NCI-H2171 (cell line): ENCODE results near the gene PIK3CD.
"Not testable (repeated sequence)": the region's sequence is repeated elsewhere in the genome, so short reads cannot be mapped to it uniquely, and the experiment has no call there.

Experiments
- DNase-seq: peaks from one replicate; lab custom pipeline; 2025; lab: John Stamatoyannopoulos, UW

Gene PIK3CD

DNA sequence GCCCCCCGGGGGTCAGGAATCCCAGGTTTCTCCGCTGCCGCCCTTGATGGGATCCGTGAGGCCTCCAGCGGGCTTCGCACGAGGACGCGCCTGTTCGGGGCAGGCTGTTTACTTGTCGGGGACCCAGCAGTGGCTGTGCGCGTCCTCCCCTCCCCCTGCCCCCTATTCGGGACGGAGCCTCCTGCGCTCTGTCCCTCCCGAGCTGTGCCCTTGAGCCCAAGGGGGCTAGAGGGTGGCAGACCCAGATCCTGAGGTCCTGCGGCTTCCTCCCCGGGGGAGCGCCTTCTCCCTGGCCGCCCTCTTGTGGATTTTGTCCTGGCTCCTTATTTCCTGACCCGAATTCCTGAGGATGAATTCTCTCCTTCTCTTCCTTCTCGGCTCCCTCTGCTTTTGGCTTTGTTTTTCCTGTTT is 38.4 kb downstream of the PIK3CD start:
- DNase-seq: no peak

DNA sequence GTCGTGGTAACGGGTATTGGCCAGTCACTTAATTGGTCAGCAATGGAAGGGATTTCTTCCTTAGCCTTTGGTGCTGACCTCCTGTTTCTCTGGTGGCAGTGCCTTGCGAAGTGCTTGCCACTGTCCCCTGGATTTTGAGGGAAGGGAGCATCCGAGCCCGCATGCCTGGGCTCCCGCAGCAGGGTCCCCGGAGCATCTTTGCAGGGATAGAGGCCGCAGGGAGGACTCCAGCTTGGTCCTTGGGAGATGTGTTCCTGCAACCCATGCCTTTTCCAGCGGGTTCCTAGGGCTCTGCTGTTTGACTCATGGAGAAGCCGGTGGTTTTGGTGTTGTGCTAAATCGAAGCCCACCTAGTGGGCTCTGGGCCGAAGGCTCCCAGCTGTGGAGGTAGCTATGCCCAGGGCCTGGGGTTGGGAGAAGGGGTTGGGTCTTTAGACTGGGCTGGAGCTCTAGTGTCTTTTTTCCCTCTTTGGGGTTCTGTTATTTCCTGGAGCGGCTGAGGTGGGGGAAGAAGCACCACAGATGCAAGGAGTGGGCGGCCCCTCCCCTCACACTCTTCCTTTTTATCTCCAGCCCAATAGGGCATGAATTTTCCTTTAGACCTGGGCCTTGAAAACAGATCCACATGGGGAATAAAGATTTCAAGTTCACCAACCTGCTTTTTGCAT is 39.0 kb downstream of the PIK3CD start:
- DNase-seq: no peak

DNA sequence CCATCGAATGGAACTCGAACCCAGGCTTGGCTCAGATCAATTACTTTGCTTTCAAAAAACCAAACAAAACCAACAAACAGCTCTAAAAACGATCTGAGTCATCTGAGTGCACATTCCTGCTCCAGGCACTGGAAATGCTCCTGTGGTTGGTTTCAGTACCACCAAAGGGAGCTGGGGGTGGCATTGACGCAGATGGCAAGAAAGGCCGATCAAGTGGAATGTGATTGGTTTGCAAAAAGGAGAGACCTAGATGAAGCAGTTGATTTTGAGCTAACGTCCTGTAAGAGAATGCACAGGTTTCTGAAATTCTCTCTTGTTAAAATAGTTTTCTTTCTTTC is 39.5 kb downstream of the PIK3CD start:
- no peak for DNase-seq

DNA sequence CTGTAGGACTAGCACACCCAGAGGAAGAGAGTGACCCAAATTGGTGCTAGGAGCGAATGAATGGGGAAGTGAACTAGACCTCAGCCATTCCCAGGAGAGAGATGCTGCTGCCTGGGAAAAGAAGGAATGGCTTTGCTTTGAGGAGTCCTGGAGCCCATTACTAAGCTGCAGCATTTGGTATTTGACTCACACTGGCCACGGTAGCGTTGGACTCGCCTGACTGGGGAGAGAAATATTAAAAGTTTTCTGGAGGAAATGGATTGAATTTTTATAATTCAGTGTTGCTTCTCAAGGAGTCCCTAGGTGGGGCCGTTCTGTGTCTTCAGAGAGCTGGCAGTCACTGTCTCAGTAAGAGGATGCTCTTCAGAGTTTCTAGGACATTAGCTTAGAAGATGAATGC is 40.2 kb downstream of the PIK3CD start:
- DNase-seq: no peak

DNA sequence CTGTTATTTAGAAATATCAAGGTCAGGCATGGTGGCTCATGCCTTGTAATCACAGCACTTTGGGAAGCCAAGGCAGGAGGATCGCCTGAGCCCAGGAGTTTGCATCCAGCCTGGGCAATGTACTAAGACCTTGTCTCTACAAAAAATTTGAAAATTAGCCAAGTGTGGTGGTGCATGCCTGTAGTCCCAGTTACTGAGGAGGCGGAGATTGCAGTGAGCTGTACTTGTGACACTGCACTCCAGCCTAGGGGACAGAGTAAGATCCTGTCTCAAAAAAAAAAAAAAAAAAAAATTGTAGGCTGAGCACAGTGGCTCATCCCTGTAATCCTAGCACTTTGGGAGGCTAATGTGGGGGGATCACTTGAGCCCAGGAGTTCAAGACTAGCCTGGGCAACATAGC is 45.3 kb downstream of the PIK3CD start:
- no peak for DNase-seq

DNA sequence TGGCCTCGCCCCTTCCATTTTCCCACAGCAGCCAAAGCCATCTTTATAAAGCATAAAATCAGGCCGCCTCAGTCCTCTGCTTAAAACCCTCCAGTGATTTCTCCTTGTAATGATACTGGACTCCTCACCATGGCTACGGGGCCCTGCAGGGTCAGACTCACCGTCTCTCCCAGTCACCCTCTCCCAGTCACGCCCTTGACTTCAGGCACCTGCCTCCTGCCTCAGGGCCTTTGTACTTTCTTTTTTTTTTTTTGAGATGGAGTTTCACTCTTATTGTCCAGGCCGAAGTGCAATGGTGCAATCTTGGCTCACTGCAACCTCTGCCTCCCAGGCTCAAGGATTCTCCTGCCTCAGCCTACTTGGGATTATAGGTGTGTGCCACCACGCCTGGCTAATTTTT is 47.8 kb downstream of the PIK3CD start:
- DNase-seq: no peak

DNA sequence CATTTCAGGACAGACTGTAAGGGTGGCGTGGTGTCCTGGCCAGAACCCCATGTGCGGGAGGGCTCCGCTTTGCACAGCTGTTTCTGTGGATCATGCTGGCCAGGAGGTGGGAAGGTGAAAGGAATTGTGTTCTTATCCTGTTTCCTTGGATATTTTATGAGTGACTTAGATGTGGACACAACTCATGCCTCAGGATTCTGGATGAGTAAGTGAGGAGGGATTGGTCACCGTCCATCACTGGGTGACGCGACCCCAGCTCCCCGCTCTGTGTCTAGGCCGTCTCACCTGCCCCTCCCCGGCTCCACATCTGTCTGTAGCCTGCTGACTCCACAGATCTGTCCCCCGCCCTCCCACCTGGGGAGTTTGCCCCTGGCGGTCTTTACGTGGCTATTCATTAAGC is 48.8 kb downstream of the PIK3CD start:
- no peak for DNase-seq

DNA sequence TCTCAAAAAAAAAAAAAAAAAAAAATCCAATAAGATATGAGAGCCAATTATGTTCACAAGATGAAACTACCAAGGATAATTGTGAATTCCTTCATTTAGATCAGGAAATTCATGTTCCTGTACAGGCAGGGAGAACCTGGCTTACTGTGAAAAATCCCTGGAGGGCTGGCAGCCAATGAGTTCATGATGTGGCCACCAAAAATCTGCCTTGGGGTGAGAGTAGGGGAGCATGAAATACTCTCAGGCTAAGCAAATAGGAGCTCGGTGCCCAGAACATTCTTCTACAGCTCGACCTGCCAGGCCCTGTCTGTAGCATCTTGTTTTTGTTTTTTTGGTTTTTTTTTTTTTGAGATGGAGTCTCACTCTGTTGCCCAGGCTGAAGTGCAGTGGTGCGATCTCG is 50.1 kb downstream of the PIK3CD start:
- no peak for DNase-seq

DNA sequence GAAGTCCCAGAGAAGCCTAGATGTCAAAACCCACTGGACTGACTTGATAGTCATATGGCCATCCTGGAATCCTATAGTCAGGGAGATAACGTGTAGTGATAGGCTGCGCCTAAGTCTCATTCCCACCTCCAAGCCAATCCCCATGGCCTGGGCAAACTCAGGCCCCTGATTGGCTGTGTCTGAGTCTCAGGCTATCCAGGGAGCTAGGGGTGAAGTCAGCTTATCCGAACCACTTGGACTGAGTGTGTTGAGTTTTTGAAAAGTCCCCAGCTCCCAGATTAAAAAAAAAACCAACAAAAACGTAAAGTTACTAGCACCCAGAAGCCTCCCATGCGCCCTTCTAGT is 51.6 kb downstream of the PIK3CD start:
- no peak for DNase-seq

DNA sequence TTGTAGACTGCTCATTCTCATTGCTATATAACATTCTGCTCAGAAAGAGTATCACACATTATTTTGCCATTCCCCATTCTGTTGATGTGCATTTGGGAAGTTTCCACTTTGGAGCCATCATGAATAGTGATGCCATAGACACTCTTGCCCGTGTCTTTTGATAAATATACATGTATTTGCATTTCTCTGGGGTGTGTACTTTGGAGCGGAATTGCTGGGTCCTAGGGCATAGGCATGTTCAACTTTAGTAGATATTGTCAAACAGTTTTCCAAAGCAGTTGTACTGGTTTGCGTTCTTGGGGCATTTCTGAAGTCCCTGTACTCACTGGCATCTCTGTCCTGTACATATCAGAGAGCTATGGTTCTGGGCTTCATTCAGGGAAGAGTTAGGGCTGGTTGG is 52.1 kb downstream of the PIK3CD start:
- no peak for DNase-seq

DNA sequence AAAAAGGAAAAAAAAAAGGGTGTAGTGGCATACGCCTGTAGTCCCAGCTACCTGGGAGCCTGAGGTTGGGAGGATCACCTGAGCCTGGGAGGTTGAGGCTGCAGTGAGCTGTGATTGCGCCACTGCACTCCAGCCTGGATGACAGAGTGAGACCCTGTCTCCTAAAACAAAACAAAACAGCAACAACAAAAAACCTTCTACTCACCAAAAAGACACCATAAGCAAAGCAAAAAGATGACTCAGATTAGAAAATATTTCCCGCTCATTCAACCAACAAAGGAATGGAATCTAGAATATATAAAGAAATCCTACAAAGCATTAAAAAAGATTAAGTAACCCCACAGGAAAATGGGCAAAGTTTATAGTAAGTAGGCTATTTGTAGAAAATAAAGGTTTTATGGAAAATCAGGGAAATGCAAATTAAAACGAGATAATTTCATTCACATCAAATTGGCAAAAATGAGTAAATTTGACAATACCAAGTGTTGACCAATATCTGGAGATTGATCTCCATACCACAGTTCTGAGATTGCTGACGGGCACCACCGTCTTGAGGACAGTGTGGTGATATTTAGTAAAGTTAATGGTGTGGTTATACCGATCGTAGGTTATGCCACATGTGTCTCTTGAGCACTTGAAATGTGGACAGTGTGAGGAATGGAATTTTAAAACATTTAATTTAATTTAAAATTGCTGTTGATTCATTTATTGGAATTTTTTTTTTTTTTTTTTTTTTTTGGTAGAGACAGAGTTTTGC is 54.0 kb downstream of the PIK3CD start:
- no peak for DNase-seq

DNA sequence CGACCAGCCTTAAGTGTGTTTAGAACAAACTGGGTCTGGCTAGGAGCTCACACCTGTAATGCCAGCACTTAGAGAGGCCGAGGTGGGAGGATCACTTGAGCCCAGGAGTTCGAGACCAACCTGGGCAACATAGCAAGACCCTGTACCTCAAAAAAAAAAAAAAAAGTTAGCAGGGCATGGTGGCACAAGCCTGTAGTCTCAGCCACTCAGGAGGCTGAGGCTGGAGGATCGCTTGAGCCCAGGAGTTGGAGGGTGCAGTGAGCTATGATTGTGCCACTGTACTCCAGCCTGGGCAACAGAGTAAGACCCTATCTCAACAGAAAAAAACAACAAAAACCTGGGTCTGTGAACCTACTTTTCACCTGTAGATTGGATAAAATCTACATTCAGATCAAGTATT is 54.6 kb downstream of the PIK3CD start:
- no peak for DNase-seq

DNA sequence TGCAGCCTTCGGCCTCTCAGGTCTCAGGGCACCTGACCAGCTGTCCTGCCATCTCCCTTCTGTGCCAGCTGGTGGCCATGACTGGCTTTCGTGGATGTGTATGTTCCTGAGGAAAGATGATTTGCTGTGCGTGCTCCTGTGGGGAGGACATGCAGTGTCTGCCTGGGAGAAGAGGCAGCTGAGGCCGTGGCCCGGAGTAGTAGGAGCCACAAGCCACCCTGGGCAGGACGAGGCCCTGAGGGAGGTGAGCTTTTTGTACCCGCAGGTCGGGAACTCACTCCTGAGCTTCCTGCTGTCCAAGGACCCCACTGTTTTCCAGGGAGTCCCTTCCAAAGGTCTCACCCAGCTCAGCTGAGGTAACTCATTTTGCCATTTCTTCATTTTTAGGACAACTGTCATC is 58.5 kb downstream of the PIK3CD start:
- no peak for DNase-seq

DNA sequence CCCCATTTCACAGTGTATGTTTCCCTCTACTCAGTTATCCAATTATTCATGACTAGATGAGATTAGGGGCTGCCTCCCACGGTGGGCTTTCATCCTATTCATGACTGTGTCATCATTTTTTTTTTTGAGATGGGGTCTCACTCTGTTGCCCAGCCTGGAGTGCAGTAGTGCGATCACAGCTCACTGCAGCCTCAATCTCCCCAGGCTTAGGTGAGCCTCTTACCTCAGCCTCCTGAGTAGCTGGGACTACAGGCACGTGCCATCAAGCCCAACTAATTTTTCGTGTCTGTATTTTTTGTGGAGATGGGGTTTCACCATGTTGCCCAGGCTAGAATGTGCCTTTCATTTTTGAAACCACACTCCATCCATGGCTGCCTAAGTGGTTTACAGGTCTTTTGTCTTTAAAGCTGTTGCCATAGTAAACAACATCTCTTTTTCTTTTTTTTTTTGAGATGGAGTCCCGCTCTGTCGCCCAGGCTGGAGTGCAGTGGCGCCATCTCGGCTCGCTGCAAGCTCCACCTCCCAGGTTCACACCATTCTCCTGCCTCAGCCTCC is 60.0 kb downstream of the PIK3CD start:
- DNase-seq: no peak

DNA sequence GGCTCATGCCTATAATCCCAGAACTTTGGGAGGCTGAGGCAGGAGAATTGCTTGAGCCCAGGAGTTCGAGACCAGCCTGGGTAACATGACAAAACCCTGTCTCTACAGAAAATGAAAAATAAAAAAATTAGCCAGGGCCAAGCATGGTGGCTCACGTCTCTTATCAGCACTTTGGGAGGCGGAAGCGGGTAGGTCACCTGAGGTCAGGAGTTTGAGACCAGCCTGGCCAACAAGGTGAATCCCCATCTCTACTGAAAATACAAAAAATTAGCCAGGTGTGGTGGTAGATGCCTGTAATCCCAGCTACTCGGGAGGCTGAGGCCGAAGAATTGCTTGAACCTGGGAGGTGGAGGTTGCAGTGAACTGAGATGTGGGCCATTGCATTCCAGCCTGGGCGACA is 61.2 kb downstream of the PIK3CD start:
- not testable (repeated sequence) for DNase-seq

DNA sequence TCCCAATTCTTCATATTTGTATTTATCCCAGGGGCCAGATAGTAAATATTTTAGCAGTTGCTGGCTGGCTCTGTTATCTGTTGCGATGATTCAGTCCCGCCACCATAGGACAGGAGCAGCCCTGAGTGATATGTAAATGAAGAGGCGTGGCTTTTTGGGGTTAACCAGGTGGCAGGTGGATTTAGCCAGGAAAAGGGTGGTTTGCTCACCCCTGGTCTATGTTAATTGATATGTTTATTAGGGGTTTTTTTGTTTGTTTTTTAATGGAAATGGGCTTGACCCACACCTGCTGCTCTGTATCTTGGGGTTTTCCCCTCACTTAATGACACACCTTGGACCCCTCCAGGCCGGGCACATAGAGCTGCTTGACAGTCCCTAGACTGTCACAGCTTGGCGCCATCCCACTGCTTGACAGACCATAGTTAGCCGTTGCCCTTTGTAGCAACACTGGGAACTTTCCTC is 62.8 kb downstream of the PIK3CD start:
- DNase-seq: no peak

DNA sequence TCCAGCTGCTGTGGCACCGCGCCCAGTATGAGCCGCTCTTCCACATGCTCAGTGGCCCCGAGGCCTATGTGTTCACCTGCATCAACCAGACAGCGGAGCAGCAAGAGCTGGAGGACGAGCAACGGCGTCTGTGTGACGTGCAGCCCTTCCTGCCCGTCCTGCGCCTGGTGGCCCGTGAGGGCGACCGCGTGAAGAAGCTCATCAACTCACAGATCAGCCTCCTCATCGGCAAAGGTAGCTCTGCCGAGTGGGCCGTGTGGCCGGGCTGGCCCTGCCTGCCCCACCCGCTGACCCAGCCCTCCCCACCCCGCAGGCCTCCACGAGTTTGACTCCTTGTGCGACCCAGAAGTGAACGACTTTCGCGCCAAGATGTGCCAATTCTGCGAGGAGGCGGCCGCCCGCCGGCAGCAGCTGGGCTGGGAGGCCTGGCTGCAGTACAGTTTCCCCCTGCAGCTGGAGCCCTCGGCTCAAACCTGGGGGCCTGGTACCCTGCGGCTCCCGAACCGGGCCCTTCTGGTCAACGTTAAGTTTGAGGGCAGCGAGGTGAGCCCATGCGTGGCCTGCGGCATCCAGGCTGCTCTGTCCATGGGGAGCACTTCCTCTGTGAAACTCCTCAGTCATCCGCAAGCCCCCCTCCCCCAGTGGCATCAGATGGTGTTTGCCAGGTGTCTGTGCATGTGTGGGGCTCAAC is 64.2 kb downstream of the PIK3CD start:
- no peak for DNase-seq

DNA sequence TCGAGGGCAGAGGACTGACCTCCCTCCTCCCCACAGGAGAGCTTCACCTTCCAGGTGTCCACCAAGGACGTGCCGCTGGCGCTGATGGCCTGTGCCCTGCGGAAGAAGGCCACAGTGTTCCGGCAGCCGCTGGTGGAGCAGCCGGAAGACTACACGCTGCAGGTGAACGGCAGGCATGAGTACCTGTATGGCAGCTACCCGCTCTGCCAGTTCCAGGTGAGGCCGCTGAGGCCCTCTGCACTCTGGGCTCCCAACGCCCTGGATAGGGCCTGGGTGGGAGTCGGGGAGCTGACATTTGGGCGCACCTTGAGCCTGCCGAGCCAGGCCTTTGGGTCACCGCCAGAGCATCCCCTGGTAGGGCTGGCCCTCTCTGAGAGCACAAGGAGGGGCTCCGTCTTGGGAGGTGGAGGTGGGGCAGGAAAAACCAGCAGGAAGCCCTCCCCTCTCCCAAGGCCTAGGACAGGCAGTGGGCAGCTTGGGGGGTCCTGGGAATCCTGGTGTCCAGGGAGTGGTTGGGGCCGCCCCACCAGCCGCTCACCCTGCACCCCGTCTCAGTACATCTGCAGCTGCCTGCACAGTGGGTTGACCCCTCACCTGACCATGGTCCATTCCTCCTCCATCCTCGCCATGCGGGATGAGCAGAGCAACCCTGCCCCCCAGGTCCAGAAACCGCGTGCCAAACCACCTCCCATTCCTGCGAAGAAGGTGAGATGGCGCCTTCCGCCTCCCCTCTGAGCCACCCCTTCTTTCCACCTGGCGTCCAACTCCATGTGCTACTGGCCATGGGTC is 65.1 kb downstream of the PIK3CD start:
- no peak for DNase-seq

DNA sequence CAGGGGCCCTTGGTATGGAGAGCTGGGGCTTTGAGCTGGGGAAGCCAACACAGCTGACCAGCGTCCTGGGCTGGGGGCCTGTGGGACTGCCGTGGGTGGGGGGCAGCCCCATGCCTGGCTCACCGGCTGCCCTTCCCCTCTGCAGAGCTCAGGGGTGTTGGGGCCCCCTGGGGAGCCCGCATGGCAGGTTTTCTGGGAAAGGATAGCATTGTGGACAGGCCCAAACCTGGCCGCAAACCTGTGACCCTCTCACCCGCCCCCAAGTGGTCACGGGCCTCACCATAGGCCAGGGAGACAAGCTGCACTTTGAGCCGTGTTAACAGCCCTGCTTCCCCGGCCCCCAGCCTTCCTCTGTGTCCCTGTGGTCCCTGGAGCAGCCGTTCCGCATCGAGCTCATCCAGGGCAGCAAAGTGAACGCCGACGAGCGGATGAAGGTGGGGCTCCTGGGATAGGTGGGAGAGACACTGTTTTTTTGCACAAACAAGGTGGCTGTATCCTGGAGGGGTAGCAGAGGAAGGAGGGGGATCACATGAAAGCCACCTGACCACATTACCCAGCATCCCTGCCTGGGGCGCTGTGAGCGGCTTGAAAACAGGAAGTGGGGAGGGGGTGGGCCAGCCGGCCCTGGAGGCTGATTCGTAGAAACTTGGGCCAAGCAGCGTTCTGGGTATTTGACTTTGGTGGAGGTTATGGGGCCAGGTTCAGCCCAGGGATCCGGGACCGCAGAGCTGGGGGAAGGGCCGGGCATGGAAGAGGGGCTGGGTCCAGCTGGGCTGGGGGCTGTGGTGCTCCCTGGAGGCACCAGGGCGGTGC is 65.9 kb downstream of the PIK3CD start:
- DNase-seq: no peak

DNA sequence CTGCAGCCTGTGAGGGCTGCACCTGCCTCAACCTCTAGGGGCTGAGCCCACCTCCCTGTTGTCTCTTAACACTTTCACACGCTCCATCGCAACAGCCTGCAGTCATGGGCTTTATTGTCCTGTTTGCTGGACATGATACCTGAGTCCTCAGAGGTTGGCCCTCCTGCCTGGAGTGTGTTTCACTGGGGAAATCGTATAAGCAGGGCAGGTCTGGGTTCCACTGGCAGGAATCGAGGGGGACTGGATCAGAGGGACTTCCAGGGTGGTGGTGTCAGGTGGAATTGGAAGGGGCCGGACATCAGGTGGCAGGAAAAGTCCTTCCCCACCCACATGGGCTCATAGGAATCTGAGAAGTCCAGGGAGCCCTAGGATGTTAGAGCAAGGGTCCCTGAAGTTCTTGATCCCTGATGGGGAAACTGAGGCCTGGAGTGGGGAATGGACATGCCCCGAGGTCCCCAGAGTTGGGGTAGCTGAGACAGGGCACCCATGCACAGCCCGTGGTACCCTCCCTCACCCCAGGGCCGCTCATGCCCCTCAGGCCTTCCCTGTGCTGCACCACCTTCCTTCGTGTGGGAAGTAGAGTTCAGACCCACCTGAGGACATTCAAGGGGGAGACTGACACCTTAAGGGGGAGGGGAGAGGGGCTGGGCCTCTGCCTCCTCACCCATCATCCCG is 66.6 kb downstream of the PIK3CD start:
- DNase-seq: no peak
